WTC11 (cell line): Measurements from ENCODE around the gene RASGEF1C. TPM values are rescaled to one million over a fixed set of nuclear protein-coding genes. Genes with fewer than 3 reads are reported as not detected.

Experiments
- ATAC-seq: fragments of 200-7000 bp; cut with Tn5 transposase; 2 replicates; pipeline ENCODE4 v1.10.0; 2021; ENCODE audit warnings: mild to moderate bottlenecking, moderate library complexity
- CTCF ChIA-PET: fragments of 300-600 bp; sonication (Branson Sonifier 250); formaldehyde crosslinking; loops from one replicate; lab custom pipeline; 2021; ENCODE audit warnings: antibody characterized with exemption; lab: Charles Lee
- POLR2A ChIA-PET: fragments of 350-600 bp; sonication (Branson Sonifier 250); formaldehyde crosslinking; loops from one replicate; lab custom pipeline; 2021; ENCODE audit warnings: antibody characterized with exemption; lab: Charles Lee
- DNase-seq: peaks from one replicate; pipeline ENCODE4 v3.0.0; 2021; ENCODE audit warnings: low spot score
- H3K27ac Mint-ChIP-seq: 2 replicates; pipeline ENCODE4 v1.8.0; 2021; ENCODE audit warnings: mixed read lengths
- H3K27me3 Mint-ChIP-seq: 2 replicates; pipeline ENCODE4 v1.8.0; 2021; ENCODE audit warnings: low read depth, mild to moderate bottlenecking, moderate library complexity, mixed read lengths
- H3K36me3 Mint-ChIP-seq: 2 replicates; pipeline ENCODE4 v1.8.0; 2021; ENCODE audit warnings: mixed read lengths
- H3K4me1 Mint-ChIP-seq: 2 replicates; pipeline ENCODE4 v1.8.0; 2022; ENCODE audit warnings: mixed read lengths
- H3K4me3 Mint-ChIP-seq: 2 replicates; pipeline ENCODE4 v1.8.0; 2021; ENCODE audit warnings: mild to moderate bottlenecking, moderate library complexity, mixed read lengths
- H3K9me3 Mint-ChIP-seq: 2 replicates; pipeline ENCODE4 v1.8.0; 2021; ENCODE audit warnings: mixed read lengths
- AR ChIP-seq: fragments of 250-450 bp; sonication (Bioruptor Pico); IDR thresholded peaks from 2 replicates; pipeline ENCODE4 v1.9.0; 2021; ENCODE audit warnings: mild to moderate bottlenecking
- ATF1 ChIP-seq: sonication (generic); formaldehyde crosslinking; IDR thresholded peaks from 2 replicates; pipeline ENCODE4 v1.8.1; 2023; ENCODE audit warnings: mild to moderate bottlenecking, moderate library complexity, missing genetic modification reagents
- ATF2 ChIP-seq: sonication (generic); formaldehyde crosslinking; IDR thresholded peaks from 2 replicates; pipeline ENCODE4 v1.8.1; 2022; ENCODE audit warnings: low read depth, missing genetic modification reagents, borderline replicate concordance
- ATF6 ChIP-seq: sonication (generic); formaldehyde crosslinking; IDR thresholded peaks from 2 replicates; pipeline ENCODE4 v1.8.1; 2023; ENCODE audit warnings: mild to moderate bottlenecking, missing genetic modification reagents
- CDX4 ChIP-seq: fragments of 250-450 bp; sonication (Bioruptor Pico); IDR thresholded peaks from 2 replicates; pipeline ENCODE4 v1.9.0; 2021; ENCODE audit warnings: moderate library complexity, mild to moderate bottlenecking, inconsistent platforms, borderline replicate concordance
- CREB1 ChIP-seq: sonication (generic); formaldehyde crosslinking; IDR thresholded peaks from 2 replicates; pipeline ENCODE4 v1.8.0; 2023; ENCODE audit warnings: mild to moderate bottlenecking, missing genetic modification reagents
- FOXK1 ChIP-seq: sonication (generic); formaldehyde crosslinking; IDR thresholded peaks from 2 replicates; pipeline ENCODE4 v1.8.0; 2022; ENCODE audit warnings: mild to moderate bottlenecking, moderate library complexity, missing genetic modification reagents
- FOXP1 ChIP-seq: sonication (generic); formaldehyde crosslinking; IDR thresholded peaks from 2 replicates; pipeline ENCODE4 v1.8.0; 2022; ENCODE audit warnings: missing genetic modification reagents, mild to moderate bottlenecking, moderate library complexity, borderline replicate concordance
- GRHL2 ChIP-seq: fragments of 250-450 bp; sonication (Bioruptor Pico); IDR thresholded peaks from 2 replicates; pipeline ENCODE4 v1.8.0; 2022; ENCODE audit warnings: mild to moderate bottlenecking, moderate library complexity; ENCODE audit not compliant: insufficient replicate concordance, severe bottlenecking
- JAZF1 ChIP-seq: fragments of 250-450 bp; sonication (Bioruptor Pico); IDR thresholded peaks from 2 replicates; pipeline ENCODE4 v1.9.0; 2021; ENCODE audit warnings: moderate library complexity, mild to moderate bottlenecking, inconsistent platforms
- JUN ChIP-seq: sonication (generic); formaldehyde crosslinking; IDR thresholded peaks from 2 replicates; pipeline ENCODE4 v1.8.0; 2023; ENCODE audit warnings: mild to moderate bottlenecking, missing genetic modification reagents
- MXD4 ChIP-seq: fragments of 250-450 bp; sonication (Bioruptor Pico); IDR thresholded peaks from 2 replicates; pipeline ENCODE4 v1.8.0; 2021; ENCODE audit warnings: mild to moderate bottlenecking, moderate library complexity, borderline replicate concordance
- NFYB ChIP-seq: sonication (generic); formaldehyde crosslinking; conservative IDR thresholded peaks from 2 replicates; pipeline ENCODE4 v1.8.0; 2022; ENCODE audit warnings: low read depth, missing genetic modification reagents
- NR1H2 ChIP-seq: sonication (generic); formaldehyde crosslinking; IDR thresholded peaks from 2 replicates; pipeline ENCODE4 v1.9.0; 2021; ENCODE audit warnings: mild to moderate bottlenecking, moderate library complexity, missing genetic modification reagents
- OVOL2 ChIP-seq: fragments of 250-450 bp; sonication (Bioruptor Pico); IDR thresholded peaks from 2 replicates; pipeline ENCODE4 v1.9.0; 2021; ENCODE audit warnings: mild to moderate bottlenecking, borderline replicate concordance
- PRDM15 ChIP-seq: sonication (generic); formaldehyde crosslinking; IDR thresholded peaks from 2 replicates; pipeline ENCODE4 v1.8.0; 2022; ENCODE audit warnings: missing genetic modification reagents
- RELA ChIP-seq: sonication (generic); formaldehyde crosslinking; IDR thresholded peaks from 2 replicates; pipeline ENCODE4 v1.8.1; 2022; ENCODE audit warnings: missing genetic modification reagents, mild to moderate bottlenecking, borderline replicate concordance
- ZNF138 ChIP-seq: sonication (generic); formaldehyde crosslinking; conservative IDR thresholded peaks from 2 replicates; pipeline ENCODE4 v1.8.1; 2022; ENCODE audit warnings: mild to moderate bottlenecking, moderate library complexity, missing genetic modification reagents
- ZNF263 ChIP-seq: sonication (generic); formaldehyde crosslinking; IDR thresholded peaks from 2 replicates; pipeline ENCODE4 v1.8.1; 2022; ENCODE audit warnings: low read depth, mild to moderate bottlenecking, moderate library complexity, missing genetic modification reagents
- ZNF317 ChIP-seq: sonication (generic); formaldehyde crosslinking; IDR thresholded peaks from 2 replicates; pipeline ENCODE4 v1.8.1; 2023; ENCODE audit warnings: low read depth, mild to moderate bottlenecking, moderate library complexity, missing genetic modification reagents, borderline replicate concordance
- ZNF416 ChIP-seq: fragments of 250-450 bp; sonication (Bioruptor Pico); IDR thresholded peaks from 2 replicates; pipeline ENCODE4 v1.9.0; 2021; ENCODE audit warnings: mild to moderate bottlenecking, inconsistent platforms
- ZNF512 ChIP-seq: sonication (generic); formaldehyde crosslinking; IDR thresholded peaks from 2 replicates; pipeline ENCODE4 v1.8.1; 2022; ENCODE audit warnings: missing genetic modification reagents, borderline replicate concordance
- total RNA-seq: library from RNA; stranded (reverse); gene quantifications from 3 replicates; pipeline ENCODE4 v1.2.3, GENCODE V29; 2021

The RASGEF1C gene
- total RNA-seq, 1 experiment from 2014 or later = 0.96 TPM

GRCh38 chr5:180117000-180117725 lies 91.8 kb downstream of the RASGEF1C start (continued):
- TF ChIP-seq AR (CRISPR knock-in tag) (no peak), CREB1 (CRISPR knock-in tag) (no peak), JAZF1 (no peak), ATF1 (CRISPR knock-in tag) (no peak), ZNF416 (CRISPR knock-in tag) (no peak), ZNF317 (CRISPR knock-in tag) (no peak), ZNF263 (CRISPR knock-in tag) (no peak), FOXP1 (CRISPR knock-in tag) (no peak), ZNF138 (CRISPR knock-in tag) (no peak)

- H3K36me3 Mint-ChIP-seq = no peaks in the 10 kb centered on the region
- H3K9me3 Mint-ChIP-seq = no peaks in the 10 kb centered on the region
- H3K4me3 Mint-ChIP-seq = no peak overlapping the region
- ATAC-seq (no peak; the same call in 1 of the 2 replicates), DNase-seq (no peak)
- ChIA-PET CTCF (interaction anchor here (0.5 to 1.7 kb wide), 6 partner anchors 11 to 111 kb away, joined by 3 to 7 read pairs (median 3); partner anchors contain the start of gene RASGEF1C), POLR2A (no interaction called here)
- no peak overlapping the region for H3K27ac Mint-ChIP-seq
- no peaks in the 10 kb centered on the region for H3K27me3 Mint-ChIP-seq
- peaks cover 2% of the 10 kb centered on the region; the same call in 1 of the 2 replicates for H3K4me1 Mint-ChIP-seq
- TF ChIP-seq NR1H2 (CRISPR knock-in tag) (no peak), RELA (CRISPR knock-in tag) (no peak), CDX4 (no peak), GRHL2 (CRISPR knock-in tag) (no peak), OVOL2 (CRISPR knock-in tag) (no peak), MXD4 (CRISPR knock-in tag) (no peak), FOXK1 (CRISPR knock-in tag) (no peak), ATF6 (CRISPR knock-in tag) (no peak), PRDM15 (CRISPR knock-in tag) (no peak), JUN (no peak), ZNF512 (no peak), NFYB (no peak), ATF2 (CRISPR knock-in tag) (no peak)
Observed at GRCh38 chr5:180116077-180116999, 92.7 kb downstream of the RASGEF1C start.
